ENCODE measurements around the gene PCSK4.

Gene PCSK4

DNA sequence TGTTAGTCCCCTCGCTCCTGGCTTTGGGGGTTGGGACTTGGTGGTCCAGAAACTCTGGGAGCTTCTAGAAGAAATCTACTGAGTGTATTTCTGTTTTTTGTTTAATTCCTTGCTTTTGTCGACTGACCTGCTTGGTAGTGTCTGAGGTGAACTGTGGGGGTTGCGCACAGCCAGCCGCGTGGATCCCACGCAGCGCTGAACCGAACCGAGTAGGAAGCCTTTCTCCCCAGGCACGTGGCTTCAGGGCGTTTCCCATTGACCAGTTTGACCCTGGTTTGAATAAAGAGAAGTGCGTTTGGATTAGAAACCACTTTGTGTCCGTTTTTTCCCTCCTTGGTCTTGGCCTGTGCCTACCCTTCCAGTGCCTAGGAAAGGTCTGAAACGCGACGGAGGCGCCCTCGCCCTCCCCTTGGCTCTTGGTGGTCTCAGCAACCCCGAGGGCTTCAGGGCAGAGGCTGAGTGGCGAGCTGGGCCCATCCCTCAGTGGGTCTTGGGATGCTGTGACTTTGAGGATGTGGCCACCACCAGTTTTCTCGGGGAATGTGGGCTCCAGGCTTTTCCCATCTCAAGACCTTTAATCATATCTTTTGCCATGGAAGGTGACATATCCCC lies 54.7 kb downstream of the PCSK4 start:
- no peak for DNase-seq

- DNase-seq, result no peak
These were observed 55.5 kb downstream of the PCSK4 start for GRCh38 chr19:1434577-1435060.

DNA sequence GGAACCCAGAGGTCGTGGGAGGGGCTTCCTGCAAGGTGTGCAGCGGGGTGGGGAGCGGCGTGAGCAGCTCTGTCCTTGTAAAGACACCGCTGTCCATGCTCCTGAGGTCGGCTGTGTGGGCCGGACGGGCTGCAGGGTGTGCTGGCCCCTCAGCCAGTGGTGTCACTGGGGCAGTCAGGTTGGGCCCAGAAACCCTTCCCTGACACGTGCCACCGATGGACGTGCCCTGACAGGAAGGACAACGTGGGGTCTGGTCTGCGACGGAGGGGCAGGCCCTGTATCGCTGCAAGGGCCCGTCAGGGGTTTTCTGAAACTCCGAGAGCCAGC lies 56.1 kb downstream of the PCSK4 start:
- DNase-seq, result no peak

DNA sequence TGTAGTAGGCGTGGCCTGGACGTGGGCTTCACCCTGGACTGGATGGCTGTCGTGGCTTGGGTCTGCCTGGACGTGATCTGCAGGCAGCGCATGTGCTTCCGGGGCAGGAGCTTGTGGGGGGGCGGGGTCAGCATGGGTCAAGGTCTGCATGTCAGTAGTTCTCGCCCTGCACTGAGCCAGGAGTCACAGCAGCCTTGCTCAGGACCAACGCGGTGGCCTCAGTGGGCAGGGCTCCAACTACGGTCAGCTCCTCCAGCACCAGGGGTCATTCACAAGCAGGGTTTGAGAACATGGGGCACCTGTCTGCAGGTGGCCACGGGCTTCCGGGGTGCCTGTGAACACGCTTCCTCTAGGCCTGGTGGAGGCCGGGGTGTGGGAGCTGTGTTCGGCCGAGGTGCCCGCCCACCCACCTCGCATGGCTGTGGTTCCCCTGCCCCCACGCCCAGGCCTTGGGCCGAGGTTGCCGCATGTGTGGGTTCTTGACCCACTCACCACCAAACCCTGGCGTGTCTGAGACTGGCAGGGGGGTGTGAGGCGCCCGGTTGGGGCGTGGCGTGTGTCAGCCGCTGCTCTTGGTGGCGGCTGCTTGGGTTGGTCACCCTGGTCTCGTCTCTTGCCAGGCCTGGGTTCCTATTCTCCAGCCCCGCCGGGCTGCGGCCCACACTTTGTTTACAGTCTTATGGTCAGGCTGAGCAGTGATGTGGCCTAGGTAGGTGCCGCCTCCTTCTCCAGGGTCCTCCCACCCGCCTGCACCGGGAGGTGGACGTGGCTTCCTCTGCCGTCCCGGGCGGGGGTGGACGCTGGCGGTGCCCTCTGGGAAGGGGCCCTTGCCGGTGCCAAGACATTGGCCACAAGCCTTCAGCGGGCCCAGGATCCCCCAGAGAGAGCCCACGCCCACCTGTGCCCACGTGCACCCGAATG lies 56.8 kb downstream of the PCSK4 start:
- DNase-seq, result no peak

GRCh38 chr19:1432507-1432887 lies 57.7 kb downstream of the PCSK4 start:
- DNase-seq, result no peak

DNA sequence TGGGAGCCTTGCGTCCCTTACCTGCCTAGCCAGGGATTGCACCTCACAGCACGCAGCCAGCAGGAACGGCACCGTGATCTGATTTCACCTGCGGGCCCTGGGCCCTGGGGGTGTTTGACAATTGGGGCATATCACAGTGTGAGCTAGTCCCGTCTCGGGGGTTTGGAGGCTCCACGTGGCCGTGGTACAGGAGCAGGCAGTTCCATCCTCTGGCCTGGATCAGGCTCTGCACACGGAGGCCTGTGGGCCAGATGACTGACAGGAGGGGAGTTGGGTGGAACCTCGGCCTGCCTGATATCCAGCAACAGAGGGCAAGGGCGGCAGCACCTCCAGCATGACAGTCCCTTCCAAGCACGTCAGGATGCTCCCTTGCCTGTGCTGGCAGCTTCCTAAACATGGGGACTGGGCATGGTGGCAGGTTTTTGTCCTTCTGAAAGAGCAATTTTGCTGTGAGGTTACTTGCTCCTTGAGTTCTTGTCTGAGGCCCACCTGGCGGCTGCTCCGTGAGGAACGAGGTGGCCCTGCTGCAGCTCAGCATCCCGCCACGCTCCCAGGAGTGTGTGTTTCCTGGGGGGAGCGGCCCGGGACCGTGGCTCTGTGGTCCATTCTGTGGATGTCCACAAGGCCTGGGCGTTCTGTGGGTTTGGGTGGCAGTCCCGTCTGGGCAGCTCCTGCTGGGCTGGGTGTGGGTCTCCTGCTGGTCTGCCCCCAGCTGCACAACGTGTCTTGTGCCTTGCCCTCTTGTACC lies 58.2 kb downstream of the PCSK4 start:
- no peak for DNase-seq

Data from islet precursor cell (in vitro differentiated cells).